GM12873 (cell line): ENCODE results near the gene AIF1.
A peak's percentile ranks its signal among the peaks of the same experiment; 100 is the strongest.

Experiments used
- CTCF ChIP-seq: IDR thresholded peaks from 2 replicates; pipeline ENCODE4 v1.5.1; 2012; ENCODE audit warnings: low read depth, mild to moderate bottlenecking, moderate library complexity, low read length, control low read depth; ENCODE audit not compliant: insufficient read depth; ENCODE audit errors: missing control alignments

AIF1 gene

GRCh38 chr6:31636698-31637596, 21.9 kb downstream of the AIF1 start:
- TF ChIP-seq CTCF, result no peak

GRCh38 chr6:31639043-31639442, 24.0 kb downstream of the AIF1 start:
- no peak for TF ChIP-seq CTCF

- TF ChIP-seq CTCF, result no peak
Measured at GRCh38 chr6:31639449-31639861, 24.4 kb downstream of the AIF1 start.

GRCh38 chr6:31640612-31641011, 25.6 kb downstream of the AIF1 start:
- no peak for TF ChIP-seq CTCF

GRCh38 chr6:31641370-31641769, 26.3 kb downstream of the AIF1 start:
- no peak for TF ChIP-seq CTCF

GRCh38 chr6:31642798-31643570, 27.9 kb downstream of the AIF1 start:
- TF ChIP-seq CTCF, result no peak

- TF ChIP-seq CTCF, result peak; percentile 3
Measured at GRCh38 chr6:31643818-31644454, 28.9 kb downstream of the AIF1 start.
